T-helper 9 cell (primary cell): ENCODE measurements around the gene CBY3.
"Not testable (repeated sequence)": the region's sequence is repeated elsewhere in the genome, so short reads cannot be mapped to it uniquely, and the experiment has no call there.

ENCODE experiments used
- DNase-seq: peaks from one replicate; pipeline ENCODE4 v3.0.0-alpha.2; 2020
- total RNA-seq, 2 donors: gene quantifications; one replicate each; lab custom pipeline; 2026; lab: John Stamatoyannopoulos, UW

The CBY3 gene
- total RNA-seq, result 0 to 0.42 reads per million in 2 donors

GRCh38 chr5:179680780-179681401, at the start of gene CBY3:
Gene CBY3, minus strand, starts transcription at chr5:179681034. Its CDS starts 116 bp downstream, at chr5:179680918.
- DNase-seq, result no peak

GRCh38 chr5:179730356-179730755, 49.5 kb upstream of the CBY3 start:
- DNase-seq, result no peak

GRCh38 chr5:179729727-179730126, 48.9 kb upstream of the CBY3 start:
- DNase-seq, result no peak

- no peak for DNase-seq
Observed at GRCh38 chr5:179729303-179729702, 48.5 kb upstream of the CBY3 start.

- no peak for DNase-seq
Observed at GRCh38 chr5:179727106-179727505, 46.3 kb upstream of the CBY3 start.

GRCh38 chr5:179724163-179724562, 43.3 kb upstream of the CBY3 start:
- DNase-seq, result no peak

GRCh38 chr5:179720222-179720621, 39.4 kb upstream of the CBY3 start:
- no peak for DNase-seq

GRCh38 chr5:179716286-179716685, 35.5 kb upstream of the CBY3 start:
- DNase-seq, result no peak

GRCh38 chr5:179700401-179700918, 19.6 kb upstream of the CBY3 start:
- DNase-seq, result no peak

- DNase-seq, result no peak
Observed at GRCh38 chr5:179699616-179700237, 18.9 kb upstream of the CBY3 start.

GRCh38 chr5:179698935-179699615, 18.2 kb upstream of the CBY3 start, which contains the start of gene CANX:
Gene CANX, plus strand, starts transcription at chr5:179698967. Its CDS starts 6,715 bp downstream, at chr5:179705682.
- no peak for DNase-seq

- peak; percentile 97 for DNase-seq
Observed at GRCh38 chr5:179697993-179698934, 17.4 kb upstream of the CBY3 start.

- DNase-seq, result not testable (repeated sequence)
Observed at GRCh38 chr5:179697543-179697942, 16.7 kb upstream of the CBY3 start.

- no peak for DNase-seq
Observed at GRCh38 chr5:179697108-179697507, 16.3 kb upstream of the CBY3 start.

GRCh38 chr5:179696603-179697002, 15.8 kb upstream of the CBY3 start:
- DNase-seq, result no peak

- DNase-seq, result no peak
Observed at GRCh38 chr5:179694561-179694960, 13.7 kb upstream of the CBY3 start.

GRCh38 chr5:179689212-179689611, 8.4 kb upstream of the CBY3 start:
- not testable (repeated sequence) for DNase-seq

- DNase-seq, result no peak
Observed at GRCh38 chr5:179680014-179680779, 637 bp downstream of the CBY3 start.

GRCh38 chr5:179679014-179679674, 1.7 kb downstream of the CBY3 start:
- DNase-seq, result peak; percentile 59

- DNase-seq, result peak; percentile 88
Observed at GRCh38 chr5:179678223-179679013, 2.4 kb downstream of the CBY3 start.
